GM18867 (cell line): ENCODE data around the gene WIF1.

Experiments used
- ATAC-seq: cut with Tn5 transposase; IDR thresholded peaks from one replicate; pipeline ENCODE4 v1.9.1; 2021; ENCODE audit warnings: mild to moderate bottlenecking, moderate library complexity; ENCODE audit not compliant: unreplicated experiment

Gene WIF1, protein sequence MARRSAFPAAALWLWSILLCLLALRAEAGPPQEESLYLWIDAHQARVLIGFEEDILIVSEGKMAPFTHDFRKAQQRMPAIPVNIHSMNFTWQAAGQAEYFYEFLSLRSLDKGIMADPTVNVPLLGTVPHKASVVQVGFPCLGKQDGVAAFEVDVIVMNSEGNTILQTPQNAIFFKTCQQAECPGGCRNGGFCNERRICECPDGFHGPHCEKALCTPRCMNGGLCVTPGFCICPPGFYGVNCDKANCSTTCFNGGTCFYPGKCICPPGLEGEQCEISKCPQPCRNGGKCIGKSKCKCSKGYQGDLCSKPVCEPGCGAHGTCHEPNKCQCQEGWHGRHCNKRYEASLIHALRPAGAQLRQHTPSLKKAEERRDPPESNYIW

GRCh38 chr12:65121049-65121955, at the start of gene WIF1:
TSS of gene WIF1 (minus strand) at chr12:65121305. CDS start at chr12:65121191, 114 bp downstream.
- no peak for ATAC-seq

DNA sequence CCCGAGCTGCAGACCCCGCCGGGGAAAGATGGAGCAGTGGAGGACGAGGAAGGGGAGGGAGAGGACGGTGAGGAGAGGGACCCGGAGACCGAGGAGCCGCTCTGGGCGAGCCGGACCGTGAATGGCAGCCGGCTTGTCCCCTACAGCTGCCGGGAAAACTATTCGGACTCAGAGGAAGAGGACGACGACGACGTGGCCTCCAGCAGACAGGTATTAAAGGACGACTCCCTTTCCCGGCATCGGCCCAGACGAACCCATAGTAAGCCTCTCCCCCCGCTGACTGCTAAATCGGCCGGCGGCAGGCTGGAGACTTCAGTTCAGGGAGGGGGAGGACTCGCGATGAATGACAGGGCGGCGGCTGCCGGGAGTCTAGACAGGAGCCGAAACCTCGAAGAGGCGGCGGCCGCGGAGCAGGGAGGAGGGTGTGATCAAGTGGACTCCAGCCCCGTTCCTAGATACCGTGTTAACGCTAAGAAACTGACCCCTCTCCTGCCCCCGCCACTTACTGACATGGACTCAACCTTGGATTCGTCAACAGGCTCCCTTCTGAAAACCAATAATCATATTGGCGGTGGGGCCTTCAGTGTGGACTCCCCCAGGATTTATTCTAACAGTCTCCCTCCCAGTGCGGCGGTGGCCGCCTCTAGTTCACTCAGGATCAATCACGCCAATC, 49.2 kb upstream of the WIF1 start:
- ATAC-seq, result peak; percentile 47

- ATAC-seq, result peak; percentile 92
Observed at GRCh38 chr12:65169320-65170208, 48.5 kb upstream of the WIF1 start, which contains the start of gene LEMD3. TSS of gene LEMD3 (plus strand) at chr12:65169583. CDS start at chr12:65169597, 14 bp downstream.

DNA sequence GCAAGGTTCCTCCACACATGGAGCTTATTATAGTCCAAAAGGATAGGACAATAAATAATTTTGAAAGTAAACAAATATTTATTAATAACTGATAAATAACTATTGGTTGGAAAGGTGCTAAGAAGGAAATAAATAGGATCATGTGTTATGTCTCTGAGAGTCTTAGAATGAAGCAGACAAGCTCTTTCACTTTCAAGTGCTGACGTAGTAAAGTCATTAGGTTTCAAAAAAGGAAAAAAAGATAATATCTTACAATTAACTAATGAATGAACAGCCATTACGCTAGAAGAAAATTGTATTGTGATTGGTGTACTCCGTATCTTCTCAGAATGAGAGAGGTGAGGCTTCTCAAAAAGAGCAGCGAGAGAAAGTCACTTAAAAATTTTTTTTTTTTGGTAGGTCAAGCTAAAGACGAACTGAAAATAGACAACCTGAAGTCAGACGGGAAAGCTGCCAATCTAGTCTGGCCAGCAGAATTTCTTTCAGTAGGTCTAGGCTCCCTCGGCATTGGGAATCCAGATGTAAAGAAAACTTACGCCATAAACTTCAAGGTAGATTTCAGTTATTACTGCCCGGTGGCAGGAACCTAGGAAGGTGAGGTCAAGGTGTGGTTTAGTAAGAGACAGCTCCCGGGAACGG, 47.7 kb upstream of the WIF1 start:
- peak; percentile 9 for ATAC-seq

- no peak for ATAC-seq
Observed at GRCh38 chr12:65164774-65165173, 43.7 kb upstream of the WIF1 start.

DNA sequence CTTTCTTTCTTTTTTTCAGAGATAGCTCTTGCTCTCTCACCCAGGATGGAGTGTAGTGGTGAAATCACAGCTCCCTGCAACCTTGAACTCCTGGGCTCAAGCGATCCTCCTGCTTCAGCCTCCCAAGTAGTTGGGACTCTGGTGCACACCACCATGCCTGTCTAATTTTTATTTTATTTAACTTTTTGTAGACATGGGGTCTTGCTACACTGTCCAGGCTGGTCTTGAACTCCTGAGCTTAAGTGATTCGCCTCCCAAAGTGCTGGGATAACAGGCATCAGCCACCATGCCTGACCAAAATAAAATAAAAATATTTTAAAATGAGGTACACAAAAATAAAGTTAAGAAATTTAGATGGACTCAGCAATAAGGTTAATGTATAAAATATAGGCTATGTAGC, 43.1 kb upstream of the WIF1 start:
- ATAC-seq, result no peak

- peak; percentile 66 for ATAC-seq
Observed at GRCh38 chr12:65162609-65163008, 41.5 kb upstream of the WIF1 start.

DNA sequence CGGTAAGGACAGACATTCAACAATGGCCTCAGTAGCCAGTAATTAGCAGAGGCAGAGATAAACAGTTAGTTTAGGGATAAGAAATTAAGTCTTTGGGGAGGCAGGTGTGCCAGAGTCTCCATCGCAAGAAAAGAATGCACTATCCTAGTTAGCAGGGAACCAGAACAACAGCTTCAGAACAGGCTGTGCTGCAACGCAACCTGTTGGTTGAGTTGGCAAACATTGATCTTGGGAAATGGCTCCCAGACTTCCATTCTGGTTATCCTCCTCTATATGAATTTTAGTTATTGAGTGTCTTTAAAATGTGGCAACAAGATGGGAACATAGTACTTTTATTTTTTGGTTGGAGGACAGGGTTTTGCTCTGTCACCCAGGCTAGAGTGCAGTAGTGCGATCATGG, 36.0 kb upstream of the WIF1 start:
- ATAC-seq, result no peak

DNA sequence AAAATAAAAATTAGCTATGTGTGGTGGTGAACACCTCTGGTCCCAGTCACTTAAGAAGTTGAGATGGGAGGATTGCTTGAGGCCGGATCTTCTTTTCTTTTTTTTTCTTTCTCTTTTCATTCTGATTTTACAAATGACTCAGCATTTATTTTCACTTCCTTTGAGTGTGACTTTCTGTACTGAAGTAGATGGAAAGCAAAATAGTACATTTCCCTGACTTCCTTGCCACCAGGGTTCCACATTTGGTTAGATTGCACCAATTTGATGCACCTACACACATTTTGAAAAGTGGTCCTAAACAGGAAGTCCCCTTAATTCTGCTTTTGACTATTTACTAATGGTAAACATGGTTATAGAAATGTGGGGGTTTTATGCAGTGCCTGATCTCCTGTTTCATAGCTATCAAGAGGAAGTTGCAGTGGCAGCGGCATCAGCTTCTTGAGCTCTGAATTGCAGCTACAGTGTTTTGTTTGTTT, 35.3 kb upstream of the WIF1 start:
- peak; percentile 95 for ATAC-seq

DNA sequence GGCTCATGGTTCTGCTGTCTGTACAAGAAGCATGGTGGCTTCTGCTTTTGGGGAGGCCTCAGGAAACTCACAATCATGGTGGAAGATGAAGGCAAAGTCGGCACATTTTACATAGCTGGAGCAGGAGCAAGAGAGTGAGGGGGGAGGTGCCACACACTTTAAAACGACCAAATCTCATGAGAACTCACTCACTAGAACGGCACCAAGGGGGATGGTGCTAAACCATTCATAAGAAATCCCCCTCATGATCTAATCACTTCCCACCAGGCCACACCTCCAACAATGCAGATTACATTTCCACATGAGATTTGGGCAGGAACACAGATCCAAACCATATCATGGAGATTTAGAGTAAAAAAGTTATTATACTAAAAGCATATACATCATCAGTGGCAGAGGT, 34.7 kb upstream of the WIF1 start:
- ATAC-seq, result peak; percentile 24

DNA sequence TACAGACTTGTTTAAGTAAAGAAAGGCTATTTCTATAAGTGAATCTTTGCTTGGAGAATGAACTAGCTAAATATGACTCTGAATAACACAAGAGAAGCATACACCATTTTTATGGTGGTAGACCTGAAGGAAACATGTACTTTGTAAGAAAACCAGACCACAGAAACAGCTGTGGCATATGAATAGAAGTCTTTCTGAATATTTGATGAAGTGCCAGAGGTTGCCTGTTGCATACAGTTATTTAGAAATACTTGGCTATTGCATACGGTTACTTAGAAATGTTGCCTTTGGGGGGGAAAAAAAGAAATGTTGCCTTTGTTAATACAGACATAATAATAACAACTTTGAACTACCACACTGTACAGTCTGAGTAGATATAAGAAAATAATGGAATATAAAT, 31.5 kb upstream of the WIF1 start:
- ATAC-seq, result no peak

- ATAC-seq, result no peak
Observed at GRCh38 chr12:65152012-65152411, 30.9 kb upstream of the WIF1 start.

DNA sequence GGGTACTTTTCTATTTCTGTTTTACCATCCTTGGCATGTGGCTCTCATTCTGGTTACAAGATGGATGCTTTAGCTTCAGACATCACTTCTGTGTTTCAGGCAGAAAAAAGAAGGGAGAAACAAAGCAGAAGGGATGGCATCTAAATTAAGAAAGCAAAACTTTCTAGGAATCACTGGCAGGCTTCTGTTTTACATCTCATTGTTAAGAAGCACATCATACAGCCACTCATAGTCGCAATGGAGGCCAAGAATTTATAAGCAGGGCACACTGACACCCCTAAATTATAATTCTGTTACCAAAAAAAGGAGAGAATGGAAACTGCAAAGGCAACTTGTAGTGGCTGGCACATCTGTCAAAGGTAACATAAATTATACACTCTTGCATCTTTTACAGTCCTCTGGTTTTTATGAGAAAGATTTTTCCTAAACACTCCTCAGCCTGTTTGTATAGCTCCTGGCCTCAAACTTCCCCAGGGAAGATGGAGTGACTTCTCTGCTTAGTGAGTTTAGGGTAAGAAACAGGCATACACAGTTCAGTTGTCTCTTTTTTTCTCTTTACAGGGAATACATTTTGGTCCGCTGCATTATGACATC, 26.3 kb upstream of the WIF1 start:
- ATAC-seq, result no peak

DNA sequence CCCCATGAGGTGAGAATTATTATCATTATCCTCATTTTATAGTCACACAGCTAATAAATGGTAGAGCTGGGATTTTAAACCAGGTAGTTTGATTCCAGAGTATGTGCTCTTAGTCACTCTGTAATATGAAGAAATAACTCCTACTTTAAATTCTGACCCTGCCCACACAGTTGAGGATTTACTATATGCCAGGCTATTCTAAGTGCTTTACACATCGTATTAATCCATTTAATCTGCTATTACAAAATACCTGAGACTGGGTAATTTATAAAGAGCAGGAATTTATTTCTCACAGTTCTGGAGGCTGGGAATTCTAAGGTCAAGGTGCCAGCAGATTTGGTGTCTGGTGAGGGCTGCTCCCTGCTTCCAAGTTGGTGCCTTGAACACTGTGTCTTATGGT, 19.6 kb upstream of the WIF1 start:
- no peak for ATAC-seq

DNA sequence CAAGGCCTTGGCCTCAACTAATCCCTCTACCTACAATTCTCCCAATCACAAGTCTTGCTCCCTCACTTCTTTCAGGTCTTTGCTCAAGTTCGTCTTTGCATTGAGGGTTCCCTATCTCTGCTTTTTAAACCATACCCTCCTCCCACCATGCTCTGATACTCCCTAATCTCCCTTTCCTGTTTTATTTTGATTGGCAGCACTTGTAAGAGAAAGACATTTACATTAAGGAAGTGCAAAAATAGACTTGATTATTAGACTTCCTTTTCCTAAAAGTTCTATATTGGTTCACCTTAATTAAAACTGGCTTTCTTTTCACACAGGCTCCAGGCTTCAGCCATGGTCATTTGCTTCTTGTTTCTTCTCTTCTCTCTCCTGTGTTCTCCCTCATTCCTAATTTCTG, 18.3 kb upstream of the WIF1 start:
- ATAC-seq, result no peak

DNA sequence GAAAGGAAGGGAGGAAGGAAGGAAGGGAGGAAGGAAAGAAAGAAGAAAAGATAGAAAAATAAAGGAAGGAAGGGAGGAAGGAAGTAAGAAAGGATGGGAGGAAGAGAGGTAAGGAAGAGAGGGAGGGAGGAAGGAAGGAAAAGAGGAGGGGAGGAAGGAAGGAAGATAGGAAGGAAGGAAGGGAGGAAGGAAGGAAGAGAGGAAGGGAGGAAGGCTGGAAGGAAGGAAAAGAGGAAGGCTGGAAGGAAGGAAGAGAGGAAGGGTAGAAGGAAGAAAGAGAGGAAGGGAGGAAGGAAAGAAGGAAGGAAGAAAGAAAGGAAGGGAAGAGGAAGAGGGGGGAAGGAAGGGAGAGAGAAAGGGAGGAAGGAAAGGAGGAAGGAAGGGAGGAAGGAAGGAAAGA, 12.8 kb upstream of the WIF1 start:
- ATAC-seq, result no peak

DNA sequence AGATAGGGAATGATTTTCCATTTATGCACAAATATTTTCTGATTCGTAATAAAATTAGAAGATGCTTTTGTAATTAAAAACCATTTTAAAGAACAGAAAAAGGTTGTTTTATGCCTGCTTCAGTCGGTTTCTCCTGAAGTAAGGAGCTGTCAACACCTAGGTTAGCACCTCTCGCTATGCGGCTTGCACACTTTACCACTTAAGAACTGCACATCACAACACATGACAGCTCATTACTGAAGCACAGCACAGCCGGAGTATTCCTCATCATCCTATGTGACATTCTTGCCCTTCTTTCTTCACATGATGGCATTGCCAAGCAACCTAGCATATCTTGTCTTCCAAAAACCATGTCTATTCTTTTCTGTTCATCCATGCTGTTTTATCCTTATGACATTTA, 5.4 kb upstream of the WIF1 start:
- peak; percentile 85 for ATAC-seq

GRCh38 chr12:65125975-65126374, 4.9 kb upstream of the WIF1 start:
- ATAC-seq, result no peak

GRCh38 chr12:65125247-65125646, 4.1 kb upstream of the WIF1 start:
- ATAC-seq, result no peak
